ENCODE data around the gene SHANK1.

SHANK1 gene

DNA sequence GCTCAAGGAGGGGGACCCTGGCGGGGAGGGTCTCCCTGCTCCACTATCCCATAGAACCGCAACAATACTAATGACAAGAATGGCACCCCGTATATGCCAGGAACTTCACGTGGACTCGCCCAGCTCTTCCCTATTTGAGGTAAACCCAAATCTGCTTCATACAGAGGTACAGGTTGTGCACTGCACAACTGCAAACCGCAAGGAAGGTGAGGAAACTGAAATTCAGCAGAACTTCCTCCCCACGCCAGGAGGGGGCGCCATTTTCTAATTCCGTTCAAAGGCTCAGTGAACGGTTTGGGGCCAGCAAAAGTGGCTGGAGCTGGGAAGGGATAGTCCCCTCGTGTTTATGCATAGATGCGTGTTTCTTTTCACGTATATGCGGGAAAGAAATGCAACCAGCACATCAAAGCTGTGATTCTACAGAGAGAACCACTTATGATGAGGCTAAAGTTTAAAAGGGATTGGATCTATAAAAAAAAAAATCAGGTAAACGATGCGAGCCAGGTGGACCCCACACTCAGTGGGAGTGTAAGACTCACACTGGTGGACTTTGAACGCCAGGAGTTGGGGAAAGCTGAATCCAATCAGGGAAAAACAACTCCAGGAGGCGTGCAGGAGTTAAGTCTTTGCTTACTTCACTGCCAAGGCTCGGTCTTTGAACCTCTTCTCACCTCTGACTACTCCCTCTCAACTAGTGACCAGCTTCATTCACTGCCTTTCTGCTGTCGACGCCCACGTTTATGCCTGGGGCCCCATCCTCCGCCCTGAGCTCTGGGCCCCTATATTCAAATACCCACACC lies 50.1 kb downstream of the SHANK1 start (continued):
- TF ChIP-seq, protein P1, sequence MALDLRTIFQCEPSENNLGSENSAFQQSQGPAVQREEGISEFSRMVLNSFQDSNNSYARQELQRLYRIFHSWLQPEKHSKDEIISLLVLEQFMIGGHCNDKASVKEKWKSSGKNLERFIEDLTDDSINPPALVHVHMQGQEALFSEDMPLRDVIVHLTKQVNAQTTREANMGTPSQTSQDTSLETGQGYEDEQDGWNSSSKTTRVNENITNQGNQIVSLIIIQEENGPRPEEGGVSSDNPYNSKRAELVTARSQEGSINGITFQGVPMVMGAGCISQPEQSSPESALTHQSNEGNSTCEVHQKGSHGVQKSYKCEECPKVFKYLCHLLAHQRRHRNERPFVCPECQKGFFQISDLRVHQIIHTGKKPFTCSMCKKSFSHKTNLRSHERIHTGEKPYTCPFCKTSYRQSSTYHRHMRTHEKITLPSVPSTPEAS (tag by site-specific recombination; IDR thresholded peaks at IDR 0.05) = no peak
- TF ChIP-seq ZNF335 (tag by site-specific recombination; conservative IDR thresholded peaks at IDR 0.05) (no peak), ZFP41 (tag by site-specific recombination; IDR thresholded peaks at IDR 0.05; ENCODE audit: borderline replicate concordance) (no peak), ZNF549 (tag by site-specific recombination; IDR thresholded peaks at IDR 0.05) (no peak), ZFHX2 (tag by site-specific recombination; conservative IDR thresholded peaks at IDR 0.05) (peak; percentile 61), OVOL3 (tag by site-specific recombination; IDR thresholded peaks at IDR 0.05) (no peak), SETDB1 (IDR thresholded peaks at IDR 0.05; ENCODE audit: insufficient read length, low read length) (no peak), ZNF2 (tag by site-specific recombination; IDR thresholded peaks at IDR 0.05) (no peak), ZNF239 (tag by site-specific recombination; IDR thresholded peaks at IDR 0.05) (no peak), ZNF211 (tag by site-specific recombination; IDR thresholded peaks at IDR 0.05; ENCODE audit: low read depth) (no peak), ZEB2 (tag by site-specific recombination; IDR thresholded peaks at IDR 0.05) (0 out of 2 replicates have a peak, but pooled peaks have one; percentile 22), ZNF654 (tag by site-specific recombination; IDR thresholded peaks at IDR 0.05; ENCODE audit: low read depth) (no peak; the same call in 1 of the 2 replicates), ZNF626 (tag by site-specific recombination; IDR thresholded peaks at IDR 0.05) (no peak)

DNA sequence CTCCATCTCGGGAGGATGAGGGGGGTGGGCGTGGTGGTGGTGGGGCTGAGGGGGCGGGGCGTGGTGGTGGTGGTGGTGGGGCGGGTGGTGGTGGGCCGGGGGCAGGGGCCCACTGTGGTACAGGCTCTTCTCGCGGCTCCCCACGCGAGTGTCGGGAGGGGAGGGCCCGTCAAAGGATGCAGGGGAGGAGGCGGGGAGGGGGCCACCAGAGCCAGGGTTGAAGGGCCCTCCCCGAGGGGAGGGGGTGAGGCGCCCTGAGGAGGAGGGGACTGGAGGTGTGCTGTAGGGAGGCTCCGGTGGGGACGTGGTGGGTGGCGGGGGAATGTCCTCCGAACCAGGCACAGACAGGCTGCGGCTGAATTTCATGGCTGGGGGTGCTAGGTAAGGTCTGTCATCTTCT lies 50.7 kb downstream of the SHANK1 start:
- ChIA-PET CTCF (interaction anchor here (0.5 to 2.5 kb wide), 20 partner anchors 9 to 1455 kb away, joined by 3 to 18 read pairs (median 6); no protein-coding TSS in a partner anchor), POLR2A (interaction anchor here (0.9 to 2.0 kb wide), 2 partner anchors 11 to 157 kb away, joined by 3 to 6 read pairs; no protein-coding TSS in a partner anchor)
- Histone ChIP-seq H3K27ac (ENCODE audit: extremely low read depth, low read depth, low read length) (no peak overlapping the region), H3K4me3 (ENCODE audit: low read depth, low read length) (no peak overlapping the region), H3K9me3 (ENCODE audit: control insufficient read depth, insufficient read depth, low read depth, low read length) (no peaks in the 10 kb centered on the region), H3K4me1 (ENCODE audit: control insufficient read depth, insufficient read depth, low read length) (no peaks in the 10 kb centered on the region), H3K36me3 (ENCODE audit: control insufficient read depth in 2 of 2, insufficient read depth in 1 of 2, low read length in 2 of 2) (no peaks in the 10 kb centered on the region)
- TF ChIP-seq, protein P2, sequence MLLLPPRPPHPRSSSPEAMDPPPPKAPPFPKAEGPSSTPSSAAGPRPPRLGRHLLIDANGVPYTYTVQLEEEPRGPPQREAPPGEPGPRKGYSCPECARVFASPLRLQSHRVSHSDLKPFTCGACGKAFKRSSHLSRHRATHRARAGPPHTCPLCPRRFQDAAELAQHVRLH (tag by site-specific recombination; IDR thresholded peaks at IDR 0.05) = no peak
- TF ChIP-seq ZNF114 (tag by site-specific recombination; IDR thresholded peaks at IDR 0.05) = no peak
- TF ChIP-seq ZNF214 (tag by site-specific recombination; IDR thresholded peaks at IDR 0.05; ENCODE audit: borderline replicate concordance) = no peak
- TF ChIP-seq, protein P3, sequence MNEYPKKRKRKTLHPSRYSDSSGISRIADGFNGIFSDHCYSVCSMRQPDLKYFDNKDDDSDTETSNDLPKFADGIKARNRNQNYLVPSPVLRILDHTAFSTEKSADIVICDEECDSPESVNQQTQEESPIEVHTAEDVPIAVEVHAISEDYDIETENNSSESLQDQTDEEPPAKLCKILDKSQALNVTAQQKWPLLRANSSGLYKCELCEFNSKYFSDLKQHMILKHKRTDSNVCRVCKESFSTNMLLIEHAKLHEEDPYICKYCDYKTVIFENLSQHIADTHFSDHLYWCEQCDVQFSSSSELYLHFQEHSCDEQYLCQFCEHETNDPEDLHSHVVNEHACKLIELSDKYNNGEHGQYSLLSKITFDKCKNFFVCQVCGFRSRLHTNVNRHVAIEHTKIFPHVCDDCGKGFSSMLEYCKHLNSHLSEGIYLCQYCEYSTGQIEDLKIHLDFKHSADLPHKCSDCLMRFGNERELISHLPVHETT (tag by site-specific recombination; IDR thresholded peaks at IDR 0.05) = no peak
- TF ChIP-seq ZNF623 (tag by site-specific recombination; IDR thresholded peaks at IDR 0.05) = no peak
- no peak; the same call in 1 of the 2 replicates for TF ChIP-seq GLIS2 (tag by site-specific recombination; IDR thresholded peaks at IDR 0.05)
- TF ChIP-seq, protein P4, sequence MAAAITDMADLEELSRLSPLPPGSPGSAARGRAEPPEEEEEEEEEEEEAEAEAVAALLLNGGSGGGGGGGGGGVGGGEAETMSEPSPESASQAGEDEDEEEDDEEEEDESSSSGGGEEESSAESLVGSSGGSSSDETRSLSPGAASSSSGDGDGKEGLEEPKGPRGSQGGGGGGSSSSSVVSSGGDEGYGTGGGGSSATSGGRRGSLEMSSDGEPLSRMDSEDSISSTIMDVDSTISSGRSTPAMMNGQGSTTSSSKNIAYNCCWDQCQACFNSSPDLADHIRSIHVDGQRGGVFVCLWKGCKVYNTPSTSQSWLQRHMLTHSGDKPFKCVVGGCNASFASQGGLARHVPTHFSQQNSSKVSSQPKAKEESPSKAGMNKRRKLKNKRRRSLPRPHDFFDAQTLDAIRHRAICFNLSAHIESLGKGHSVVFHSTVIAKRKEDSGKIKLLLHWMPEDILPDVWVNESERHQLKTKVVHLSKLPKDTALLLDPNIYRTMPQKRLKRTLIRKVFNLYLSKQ (tag by site-specific recombination; IDR thresholded peaks at IDR 0.05; ENCODE audit: borderline replicate concordance) = no peak
- no peak for TF ChIP-seq ZNF211 (tag by site-specific recombination; IDR thresholded peaks at IDR 0.05; ENCODE audit: low read depth)
- TF ChIP-seq ZXDB (tag by site-specific recombination; IDR thresholded peaks at IDR 0.05) = no peak
- TF ChIP-seq SETDB1 (IDR thresholded peaks at IDR 0.05; ENCODE audit: insufficient read length, low read length) = no peak
- TF ChIP-seq ZNF324 (tag by site-specific recombination; IDR thresholded peaks at IDR 0.05) = no peak
- TF ChIP-seq ZNF768 (tag by site-specific recombination; IDR thresholded peaks at IDR 0.05) = no peak
- TF ChIP-seq ZNF335 (tag by site-specific recombination; conservative IDR thresholded peaks at IDR 0.05) = no peak
- TF ChIP-seq, protein P5, sequence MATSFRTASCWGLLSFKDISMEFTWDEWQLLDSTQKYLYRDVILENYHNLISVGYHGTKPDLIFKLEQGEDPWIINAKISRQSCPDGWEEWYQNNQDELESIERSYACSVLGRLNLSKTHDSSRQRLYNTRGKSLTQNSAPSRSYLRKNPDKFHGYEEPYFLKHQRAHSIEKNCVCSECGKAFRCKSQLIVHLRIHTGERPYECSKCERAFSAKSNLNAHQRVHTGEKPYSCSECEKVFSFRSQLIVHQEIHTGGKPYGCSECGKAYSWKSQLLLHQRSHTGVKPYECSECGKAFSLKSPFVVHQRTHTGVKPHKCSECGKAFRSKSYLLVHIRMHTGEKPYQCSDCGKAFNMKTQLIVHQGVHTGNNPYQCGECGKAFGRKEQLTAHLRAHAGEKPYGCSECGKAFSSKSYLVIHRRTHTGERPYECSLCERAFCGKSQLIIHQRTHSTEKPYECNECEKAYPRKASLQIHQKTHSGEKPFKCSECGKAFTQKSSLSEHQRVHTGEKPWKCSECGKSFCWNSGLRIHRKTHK (tag by site-specific recombination; IDR thresholded peaks at IDR 0.05) = no peak
- TF ChIP-seq ZNF600 (tag by site-specific recombination; IDR thresholded peaks at IDR 0.05) = no peak
- no peak for TF ChIP-seq ZBTB21 (tag by site-specific recombination; IDR thresholded peaks at IDR 0.05)
- no peak for TF ChIP-seq GLIS1 (tag by site-specific recombination; IDR thresholded peaks at IDR 0.05)
- no peak for TF ChIP-seq ZNF223 (tag by site-specific recombination; IDR thresholded peaks at IDR 0.05)
